ENCODE data around the gene SMIM9.

The SMIM9 gene

DNA sequence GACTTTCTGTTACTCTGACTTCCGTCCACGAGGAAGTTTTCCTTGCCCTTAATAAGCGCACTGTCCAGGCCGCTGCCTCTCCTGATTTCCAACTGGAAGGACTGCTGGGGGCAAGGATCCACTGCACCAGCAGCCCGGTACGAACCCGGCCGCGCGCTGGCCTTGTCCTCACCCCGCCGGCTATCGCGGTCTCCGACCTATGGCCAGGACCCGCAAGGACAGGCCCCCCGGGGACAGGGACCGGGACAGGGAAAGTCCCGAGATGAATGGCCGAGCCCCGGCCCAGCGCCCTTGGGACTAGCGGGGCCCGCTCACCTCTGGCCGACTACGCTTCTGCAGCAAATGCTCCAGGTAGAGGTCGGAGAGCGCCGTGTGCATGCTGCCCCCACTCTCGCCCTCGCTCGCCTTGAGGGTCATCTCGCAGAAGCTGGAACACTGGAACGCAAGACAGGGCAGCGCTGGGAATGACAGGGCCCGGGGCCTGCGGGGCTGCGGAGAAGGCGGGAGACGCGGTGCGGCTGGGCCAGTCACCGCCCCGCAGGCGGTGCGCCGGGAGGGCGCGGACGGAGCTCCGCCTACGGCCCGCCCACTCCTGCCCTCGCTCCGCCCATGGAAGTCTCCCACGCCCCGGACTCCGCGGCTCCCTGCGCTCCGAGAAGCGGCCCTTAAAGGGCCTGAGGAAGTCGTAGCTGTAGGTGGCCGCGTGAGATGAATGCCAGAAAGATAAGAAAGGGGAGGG, 29.3 kb downstream of the SMIM9 start, which contains the start of gene MPP1 (continued):
- TF ChIP-seq, protein P1, sequence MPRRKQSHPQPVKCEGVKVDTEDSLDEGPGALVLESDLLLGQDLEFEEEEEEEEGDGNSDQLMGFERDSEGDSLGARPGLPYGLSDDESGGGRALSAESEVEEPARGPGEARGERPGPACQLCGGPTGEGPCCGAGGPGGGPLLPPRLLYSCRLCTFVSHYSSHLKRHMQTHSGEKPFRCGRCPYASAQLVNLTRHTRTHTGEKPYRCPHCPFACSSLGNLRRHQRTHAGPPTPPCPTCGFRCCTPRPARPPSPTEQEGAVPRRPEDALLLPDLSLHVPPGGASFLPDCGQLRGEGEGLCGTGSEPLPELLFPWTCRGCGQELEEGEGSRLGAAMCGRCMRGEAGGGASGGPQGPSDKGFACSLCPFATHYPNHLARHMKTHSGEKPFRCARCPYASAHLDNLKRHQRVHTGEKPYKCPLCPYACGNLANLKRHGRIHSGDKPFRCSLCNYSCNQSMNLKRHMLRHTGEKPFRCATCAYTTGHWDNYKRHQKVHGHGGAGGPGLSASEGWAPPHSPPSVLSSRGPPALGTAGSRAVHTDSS (tag by site-specific recombination; IDR thresholded peaks at IDR 0.05), result no peak
- TF ChIP-seq, protein P2, sequence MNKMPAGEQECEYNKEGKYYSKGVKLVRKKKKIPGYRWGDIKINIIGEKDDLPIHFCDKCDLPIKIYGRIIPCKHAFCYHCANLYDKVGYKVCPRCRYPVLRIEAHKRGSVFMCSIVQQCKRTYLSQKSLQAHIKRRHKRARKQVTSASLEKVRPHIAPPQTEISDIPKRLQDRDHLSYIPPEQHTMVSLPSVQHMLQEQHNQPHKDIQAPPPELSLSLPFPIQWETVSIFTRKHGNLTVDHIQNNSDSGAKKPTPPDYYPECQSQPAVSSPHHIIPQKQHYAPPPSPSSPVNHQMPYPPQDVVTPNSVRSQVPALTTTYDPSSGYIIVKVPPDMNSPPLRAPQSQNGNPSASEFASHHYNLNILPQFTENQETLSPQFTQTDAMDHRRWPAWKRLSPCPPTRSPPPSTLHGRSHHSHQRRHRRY (tag by site-specific recombination; IDR thresholded peaks at IDR 0.05), result no peak
- TF ChIP-seq ZNF341 (tag by site-specific recombination; IDR thresholded peaks at IDR 0.05; ENCODE audit: low read depth), result 0 out of 2 replicates have a peak, but pooled peaks have one; percentile 32
- TF ChIP-seq, protein P3, sequence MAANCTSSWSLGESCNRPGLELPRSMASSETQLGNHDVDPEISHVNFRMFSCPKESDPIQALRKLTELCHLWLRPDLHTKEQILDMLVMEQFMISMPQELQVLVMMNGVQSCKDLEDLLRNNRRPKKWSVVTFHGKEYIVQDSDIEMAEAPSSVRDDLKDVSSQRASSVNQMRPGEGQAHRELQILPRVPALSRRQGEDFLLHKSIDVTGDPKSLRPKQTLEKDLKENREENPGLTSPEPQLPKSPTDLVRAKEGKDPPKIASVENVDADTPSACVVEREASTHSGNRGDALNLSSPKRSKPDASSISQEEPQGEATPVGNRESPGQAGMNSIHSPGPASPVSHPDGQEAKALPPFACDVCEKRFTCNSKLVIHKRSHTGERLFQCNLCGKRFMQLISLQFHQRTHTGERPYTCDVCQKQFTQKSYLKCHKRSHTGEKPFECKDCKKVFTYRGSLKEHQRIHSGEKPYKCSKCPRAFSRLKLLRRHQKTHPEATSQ (tag by site-specific recombination; IDR thresholded peaks at IDR 0.05), result no peak
- TF ChIP-seq HOXD13 (CRISPR knock-in tag; IDR thresholded peaks at IDR 0.05; ENCODE audit: borderline replicate concordance), result no peak
- no peak for TF ChIP-seq ZNF10 (tag by site-specific recombination; IDR thresholded peaks at IDR 0.05)
- peak; percentile 55; the same call in 1 of the 2 replicates for TF ChIP-seq KLF10 (tag by site-specific recombination; IDR thresholded peaks at IDR 0.05)
- TF ChIP-seq ZNF433 (tag by site-specific recombination; IDR thresholded peaks at IDR 0.05; ENCODE audit: low read depth), result no peak
- TF ChIP-seq, protein P4, sequence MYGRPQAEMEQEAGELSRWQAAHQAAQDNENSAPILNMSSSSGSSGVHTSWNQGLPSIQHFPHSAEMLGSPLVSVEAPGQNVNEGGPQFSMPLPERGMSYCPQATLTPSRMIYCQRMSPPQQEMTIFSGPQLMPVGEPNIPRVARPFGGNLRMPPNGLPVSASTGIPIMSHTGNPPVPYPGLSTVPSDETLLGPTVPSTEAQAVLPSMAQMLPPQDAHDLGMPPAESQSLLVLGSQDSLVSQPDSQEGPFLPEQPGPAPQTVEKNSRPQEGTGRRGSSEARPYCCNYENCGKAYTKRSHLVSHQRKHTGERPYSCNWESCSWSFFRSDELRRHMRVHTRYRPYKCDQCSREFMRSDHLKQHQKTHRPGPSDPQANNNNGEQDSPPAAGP (tag by site-specific recombination; IDR thresholded peaks at IDR 0.05), result no peak
- TF ChIP-seq SP2 (tag by site-specific recombination; IDR thresholded peaks at IDR 0.05), result peak; percentile 82
- no peak for TF ChIP-seq ZNF155 (tag by site-specific recombination; IDR thresholded peaks at IDR 0.05)
- TF ChIP-seq ZNF501 (tag by site-specific recombination; IDR thresholded peaks at IDR 0.05), result no peak
- TF ChIP-seq, protein P5, sequence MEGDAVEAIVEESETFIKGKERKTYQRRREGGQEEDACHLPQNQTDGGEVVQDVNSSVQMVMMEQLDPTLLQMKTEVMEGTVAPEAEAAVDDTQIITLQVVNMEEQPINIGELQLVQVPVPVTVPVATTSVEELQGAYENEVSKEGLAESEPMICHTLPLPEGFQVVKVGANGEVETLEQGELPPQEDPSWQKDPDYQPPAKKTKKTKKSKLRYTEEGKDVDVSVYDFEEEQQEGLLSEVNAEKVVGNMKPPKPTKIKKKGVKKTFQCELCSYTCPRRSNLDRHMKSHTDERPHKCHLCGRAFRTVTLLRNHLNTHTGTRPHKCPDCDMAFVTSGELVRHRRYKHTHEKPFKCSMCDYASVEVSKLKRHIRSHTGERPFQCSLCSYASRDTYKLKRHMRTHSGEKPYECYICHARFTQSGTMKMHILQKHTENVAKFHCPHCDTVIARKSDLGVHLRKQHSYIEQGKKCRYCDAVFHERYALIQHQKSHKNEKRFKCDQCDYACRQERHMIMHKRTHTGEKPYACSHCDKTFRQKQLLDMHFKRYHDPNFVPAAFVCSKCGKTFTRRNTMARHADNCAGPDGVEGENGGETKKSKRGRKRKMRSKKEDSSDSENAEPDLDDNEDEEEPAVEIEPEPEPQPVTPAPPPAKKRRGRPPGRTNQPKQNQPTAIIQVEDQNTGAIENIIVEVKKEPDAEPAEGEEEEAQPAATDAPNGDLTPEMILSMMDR (tag by site-specific recombination; IDR thresholded peaks at IDR 0.05), result 0 out of 2 replicates have a peak, but pooled peaks have one; percentile 41
- TF ChIP-seq GLIS1 (tag by site-specific recombination; IDR thresholded peaks at IDR 0.05), result peak; percentile 59
- TF ChIP-seq ZBTB21 (tag by site-specific recombination; IDR thresholded peaks at IDR 0.05), result no peak
- no peak for TF ChIP-seq ZNF350 (tag by site-specific recombination; IDR thresholded peaks at IDR 0.05)
- TF ChIP-seq, protein P6, sequence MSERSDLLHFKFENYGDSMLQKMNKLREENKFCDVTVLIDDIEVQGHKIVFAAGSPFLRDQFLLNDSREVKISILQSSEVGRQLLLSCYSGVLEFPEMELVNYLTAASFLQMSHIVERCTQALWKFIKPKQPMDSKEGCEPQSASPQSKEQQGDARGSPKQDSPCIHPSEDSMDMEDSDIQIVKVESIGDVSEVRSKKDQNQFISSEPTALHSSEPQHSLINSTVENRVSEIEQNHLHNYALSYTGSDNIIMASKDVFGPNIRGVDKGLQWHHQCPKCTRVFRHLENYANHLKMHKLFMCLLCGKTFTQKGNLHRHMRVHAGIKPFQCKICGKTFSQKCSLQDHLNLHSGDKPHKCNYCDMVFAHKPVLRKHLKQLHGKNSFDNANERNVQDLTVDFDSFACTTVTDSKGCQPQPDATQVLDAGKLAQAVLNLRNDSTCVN (tag by site-specific recombination; optimal IDR thresholded peaks at IDR 0.05), result peak; percentile 67
- no peak for TF ChIP-seq GLI4 (tag by site-specific recombination; IDR thresholded peaks at IDR 0.05)
- peak; percentile 81 for TF ChIP-seq ZIC2 (tag by site-specific recombination; IDR thresholded peaks at IDR 0.05)
- TF ChIP-seq TRIM28 (IDR thresholded peaks at IDR 0.05; ENCODE audit: borderline replicate concordance, low read length), result no peak
- no peak for TF ChIP-seq ZNF311 (tag by site-specific recombination; IDR thresholded peaks at IDR 0.05; ENCODE audit: borderline replicate concordance)
- peak; percentile 74 for TF ChIP-seq GLIS2 (tag by site-specific recombination; IDR thresholded peaks at IDR 0.05)
- TF ChIP-seq ZNF626 (tag by site-specific recombination; IDR thresholded peaks at IDR 0.05), result no peak
- peak; percentile 35 for TF ChIP-seq ZBTB17 (tag by site-specific recombination; IDR thresholded peaks at IDR 0.05)
- TF ChIP-seq ZNF133 (tag by site-specific recombination; IDR thresholded peaks at IDR 0.05), result no peak
- no peak for TF ChIP-seq ZNF530 (tag by site-specific recombination; IDR thresholded peaks at IDR 0.05; ENCODE audit: low read depth)
- no peak for TF ChIP-seq ZNF558 (tag by site-specific recombination; IDR thresholded peaks at IDR 0.05)
- 0 out of 2 replicates have a peak, but pooled peaks have one; percentile 7 for TF ChIP-seq IKZF3 (tag by site-specific recombination; IDR thresholded peaks at IDR 0.05)
- TF ChIP-seq ZNF214 (tag by site-specific recombination; IDR thresholded peaks at IDR 0.05; ENCODE audit: borderline replicate concordance), result no peak
- peak; percentile 65; the same call in 1 of the 2 replicates for TF ChIP-seq ZNF660 (tag by site-specific recombination; IDR thresholded peaks at IDR 0.05)
- no peak for TF ChIP-seq ZFP69B (tag by site-specific recombination; IDR thresholded peaks at IDR 0.05)
- no peak for TF ChIP-seq ZNF654 (tag by site-specific recombination; IDR thresholded peaks at IDR 0.05; ENCODE audit: low read depth)

Data from HEK293 (cell line).